ENCODE data around the gene C7orf25.

The C7orf25 gene

DNA sequence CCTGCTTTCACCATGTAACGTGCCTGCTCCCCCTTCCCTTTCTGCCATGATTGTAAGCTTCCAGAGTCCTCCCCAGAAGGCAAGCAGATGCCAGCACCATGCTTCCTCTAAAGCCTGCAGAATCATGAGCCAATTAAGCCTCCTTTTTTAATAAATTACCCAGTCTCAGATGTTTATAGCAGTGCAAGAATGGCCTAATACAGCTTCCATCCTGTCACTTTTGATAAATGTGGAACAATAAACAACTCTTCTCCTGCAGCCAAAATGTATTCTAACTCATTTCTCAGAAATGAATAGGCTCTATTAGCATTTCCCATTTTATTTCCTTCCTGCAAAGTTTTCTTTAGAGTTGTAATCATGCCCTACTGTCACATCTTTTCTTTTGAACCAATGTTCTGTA is 43.4 kb downstream of the C7orf25 start:
- Histone ChIP-seq H3K27ac (ENCODE audit: low read length, poor library complexity, severe bottlenecking) (no peak overlapping the region), H3K4ac (ENCODE audit: low read depth in 1 of 2, low read length in 2 of 2) (no peak overlapping the region), H3K27me3 (ENCODE audit: control insufficient read depth in 1 of 2, insufficient read depth in 1 of 2, low read length in 2 of 2) (no peaks in the 10 kb centered on the region), H3K4me3 (ENCODE audit: insufficient read depth in 1 of 2, low read depth in 1 of 2, low read length in 2 of 2) (no peak overlapping the region), H3K79me1 (replicated peaks; ENCODE audit: low read length, poor library complexity, severe bottlenecking) (no peaks in the 10 kb centered on the region), H4K91ac (ENCODE audit: low read length) (no peak overlapping the region), H3K4me2 (ENCODE audit: low read length, poor library complexity, severe bottlenecking) (no peak overlapping the region), H3K36me3 (ENCODE audit: control insufficient read depth in 1 of 2, insufficient read depth in 2 of 2, low read depth in 1 of 2, low read length in 2 of 2) (no peaks in the 10 kb centered on the region), H2BK15ac (ENCODE audit: low read depth, poor library complexity, severe bottlenecking) (no peak overlapping the region), H3K4me1 (ENCODE audit: control insufficient read depth, insufficient read depth, low read depth, low read length) (no peaks in the 10 kb centered on the region), H2AFZ (ENCODE audit: low read depth, low read length) (no peak overlapping the region), H3K18ac (ENCODE audit: low read depth in 1 of 2, low read length in 2 of 2) (no peak overlapping the region), H3K14ac (ENCODE audit: low read length in 2 of 2) (no peak overlapping the region), H4K8ac (ENCODE audit: low read length) (no peak overlapping the region), H3K9ac (ENCODE audit: low read length) (no peak overlapping the region), H2BK12ac (ENCODE audit: low read length in 2 of 2) (no peak overlapping the region), H2BK5ac (ENCODE audit: low read depth, low read length, poor library complexity, severe bottlenecking) (no peak overlapping the region), H3K9me3 (ENCODE audit: control insufficient read depth, low read length) (peaks cover 7% of the 10 kb centered on the region), H2AK5ac (ENCODE audit: low read length, severe bottlenecking) (no peak overlapping the region), H2BK120ac (ENCODE audit: low read depth, low read length) (no peak overlapping the region), H3K23ac (ENCODE audit: low read length in 2 of 2) (no peak overlapping the region)
- 67% methylated on average over 1 of the region's 1 CpG for WGBS
- DNase-seq: no peak
